NOMO-1 treated with dmso at 0.1 percent for 144 hours (cell line): ENCODE measurements around the gene ELMO2.

Source experiments
- DNase-seq: peaks from one replicate; lab custom pipeline; 2025; ENCODE audit not compliant: unreplicated experiment; lab: John Stamatoyannopoulos, UW

The ELMO2 gene

GRCh38 chr20:46334303-46334904 lies 72.0 kb downstream of the ELMO2 start:
- DNase-seq, result no peak

GRCh38 chr20:46333161-46333991 lies 73.0 kb downstream of the ELMO2 start:
- DNase-seq, result no peak

- DNase-seq, result no peak
Measured at GRCh38 chr20:46332373-46333160, 73.8 kb downstream of the ELMO2 start.

DNA sequence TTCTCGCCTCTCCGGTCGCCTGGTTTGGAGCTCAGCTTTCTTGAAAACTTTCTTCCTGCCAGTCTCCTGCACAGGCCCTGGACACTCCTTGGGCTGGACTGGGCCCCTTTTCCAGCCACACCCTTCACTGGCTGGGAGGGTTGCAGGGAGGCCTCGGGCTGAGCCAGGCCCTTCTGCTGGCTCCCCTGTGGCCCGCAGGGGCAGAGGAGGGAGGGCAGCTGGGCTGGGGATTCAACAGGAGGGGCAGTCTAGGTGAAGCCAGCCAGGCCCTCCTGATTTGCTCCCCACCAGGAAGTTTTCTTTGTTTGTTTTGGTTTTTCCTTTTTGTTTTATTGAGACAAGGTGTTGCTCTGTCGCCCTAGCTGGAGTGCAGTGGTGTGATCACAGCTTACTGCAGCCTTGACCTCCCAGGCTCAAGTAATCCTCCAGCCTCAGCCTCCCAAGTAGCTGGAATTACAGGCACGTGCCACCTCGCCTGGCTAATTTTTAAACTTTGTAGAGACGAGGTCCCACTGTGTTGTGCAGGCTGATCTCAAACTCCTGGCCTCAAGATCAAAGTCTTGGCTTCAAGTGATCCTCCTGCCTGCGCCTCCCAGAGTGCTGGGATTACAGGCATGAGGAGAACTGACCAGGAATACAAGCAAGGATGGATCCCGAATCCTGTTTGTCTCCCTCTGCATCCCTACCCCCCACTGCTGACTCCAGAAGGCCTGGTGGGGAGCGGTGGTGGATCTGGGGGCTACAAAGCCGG lies 74.6 kb downstream of the ELMO2 start:
- no peak for DNase-seq

GRCh38 chr20:46330831-46331371 lies 75.5 kb downstream of the ELMO2 start:
- DNase-seq, result no peak

DNA sequence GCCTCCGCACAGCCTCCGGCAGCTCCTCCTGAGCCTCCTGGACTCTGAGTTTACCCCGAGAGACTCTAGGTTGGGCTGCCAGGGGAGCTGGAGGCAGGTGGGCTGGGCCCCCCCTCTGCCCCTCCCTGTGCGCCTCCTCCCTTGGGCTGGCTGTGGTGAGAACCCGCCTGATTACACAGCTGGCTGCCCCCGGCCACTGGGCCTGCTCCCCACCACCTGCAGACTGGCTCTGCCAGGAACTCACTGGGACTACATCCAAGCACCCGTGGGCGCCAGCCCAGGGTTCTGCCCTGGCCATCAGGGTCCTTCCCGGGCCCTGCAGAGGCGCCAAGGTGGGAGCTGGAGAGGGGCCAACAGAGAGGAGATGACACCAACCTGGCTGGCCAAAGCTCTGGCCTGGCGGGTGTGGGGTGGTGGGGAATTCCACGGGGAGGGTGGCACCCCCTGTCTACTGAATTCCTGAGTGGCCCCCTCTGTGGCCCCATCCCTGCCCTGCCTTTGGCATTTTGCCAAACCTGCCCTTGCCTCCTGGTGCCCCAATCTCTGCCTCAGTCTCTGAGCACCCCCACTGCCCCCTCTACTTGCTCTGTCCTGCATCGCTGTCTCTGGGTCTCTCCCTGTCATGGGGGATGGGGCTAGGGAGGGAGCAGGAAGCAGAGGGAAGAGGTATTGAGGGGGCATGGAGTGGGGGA lies 76.2 kb downstream of the ELMO2 start:
- DNase-seq, result no peak

DNA sequence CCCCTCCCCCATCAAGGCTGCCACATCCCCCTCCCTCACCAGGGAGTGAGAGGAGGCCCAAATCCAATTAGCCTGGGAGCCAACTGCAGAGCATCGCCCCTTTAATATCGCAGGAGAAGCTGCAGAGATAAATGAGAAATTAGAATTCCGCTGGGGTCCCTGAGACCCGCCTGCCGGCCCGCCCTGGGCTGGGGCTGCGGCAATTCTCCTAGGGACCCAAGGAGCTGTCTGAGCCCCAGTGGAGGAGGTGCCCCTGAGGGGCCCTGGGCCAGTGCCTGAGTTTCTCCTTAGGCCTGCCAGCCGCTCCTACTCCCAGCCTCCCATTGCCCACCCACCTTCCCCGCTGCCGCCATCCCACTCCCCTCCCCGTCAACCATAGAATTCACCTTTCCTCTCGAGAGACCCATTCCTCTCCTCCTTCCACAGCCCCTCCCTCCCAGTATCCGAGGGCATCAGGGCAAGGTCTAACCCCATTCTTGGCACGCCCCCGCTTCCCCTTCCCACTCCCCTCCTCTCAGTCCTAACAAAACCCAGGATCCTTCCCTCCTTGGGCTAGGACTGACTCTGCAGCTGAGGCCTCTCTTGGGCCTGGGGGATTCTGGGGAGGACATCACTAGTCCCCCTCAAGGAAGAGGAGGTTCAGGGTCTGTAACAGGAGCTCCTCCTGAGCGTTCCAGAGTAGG lies 78.1 kb downstream of the ELMO2 start:
- no peak for DNase-seq

GRCh38 chr20:46327557-46327956 lies 78.9 kb downstream of the ELMO2 start:
- DNase-seq, result no peak

DNA sequence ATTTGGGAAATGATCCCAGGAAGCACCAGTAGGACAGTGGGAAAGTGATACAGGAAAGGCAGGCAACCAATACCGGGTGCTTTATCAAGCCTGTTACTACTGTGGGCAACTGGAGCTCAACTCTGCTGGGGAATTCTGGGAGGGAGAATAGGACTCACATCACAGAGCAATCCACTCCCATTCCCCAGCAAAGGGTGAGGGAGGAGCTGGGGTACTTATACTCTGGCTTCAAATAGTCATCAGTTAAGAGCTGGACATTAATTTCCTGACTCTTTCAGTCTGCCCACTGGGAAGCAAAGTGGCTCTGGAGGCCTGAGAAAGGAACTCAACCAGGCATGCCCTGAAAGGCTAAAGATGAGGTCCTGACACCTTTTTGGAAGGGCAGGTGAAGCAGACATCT lies 80.6 kb downstream of the ELMO2 start:
- DNase-seq, result no peak

- DNase-seq, result no peak
Measured at GRCh38 chr20:46324960-46325703, 81.3 kb downstream of the ELMO2 start.

DNA sequence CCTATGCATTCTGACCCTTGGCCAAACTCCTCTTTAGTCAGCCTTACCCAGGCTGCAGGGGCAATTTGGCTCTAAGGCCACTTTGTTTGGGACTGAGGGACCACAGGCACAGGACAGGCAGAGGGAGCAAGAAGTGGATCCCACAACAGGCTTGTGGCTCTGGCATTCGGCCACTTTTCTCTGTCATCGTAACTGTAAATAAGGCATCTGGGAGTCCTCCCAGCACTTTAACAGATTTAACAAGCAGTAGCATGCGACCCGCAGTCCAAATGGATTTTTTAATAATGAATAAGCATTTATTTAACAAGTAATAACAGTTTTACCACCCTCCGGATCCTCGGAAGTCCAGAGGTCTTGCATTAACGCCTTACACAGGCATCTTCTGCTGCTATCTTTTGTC lies 82.0 kb downstream of the ELMO2 start:
- DNase-seq, result no peak

DNA sequence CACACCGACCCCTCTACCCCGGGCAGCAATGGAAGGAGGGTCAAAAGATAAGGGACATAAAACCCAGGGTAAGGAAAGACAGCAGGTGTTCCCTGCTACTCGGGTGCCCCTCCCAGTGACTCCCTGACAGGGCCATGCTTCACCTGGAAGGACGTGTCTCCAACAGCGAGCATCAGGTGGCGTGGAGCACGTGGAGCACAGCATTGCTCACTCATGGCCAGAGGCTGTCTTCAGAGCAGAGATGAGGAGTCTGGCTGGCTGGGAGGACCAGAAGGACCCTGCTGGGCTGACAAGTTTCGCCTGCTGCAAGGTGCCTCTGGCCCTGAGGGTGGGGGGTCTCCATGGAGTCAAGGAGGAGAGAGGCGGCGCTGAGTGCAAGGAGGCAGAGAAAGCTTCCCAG lies 82.9 kb downstream of the ELMO2 start:
- no peak for DNase-seq

- DNase-seq, result no peak
Measured at GRCh38 chr20:46322641-46323040, 83.8 kb downstream of the ELMO2 start.

DNA sequence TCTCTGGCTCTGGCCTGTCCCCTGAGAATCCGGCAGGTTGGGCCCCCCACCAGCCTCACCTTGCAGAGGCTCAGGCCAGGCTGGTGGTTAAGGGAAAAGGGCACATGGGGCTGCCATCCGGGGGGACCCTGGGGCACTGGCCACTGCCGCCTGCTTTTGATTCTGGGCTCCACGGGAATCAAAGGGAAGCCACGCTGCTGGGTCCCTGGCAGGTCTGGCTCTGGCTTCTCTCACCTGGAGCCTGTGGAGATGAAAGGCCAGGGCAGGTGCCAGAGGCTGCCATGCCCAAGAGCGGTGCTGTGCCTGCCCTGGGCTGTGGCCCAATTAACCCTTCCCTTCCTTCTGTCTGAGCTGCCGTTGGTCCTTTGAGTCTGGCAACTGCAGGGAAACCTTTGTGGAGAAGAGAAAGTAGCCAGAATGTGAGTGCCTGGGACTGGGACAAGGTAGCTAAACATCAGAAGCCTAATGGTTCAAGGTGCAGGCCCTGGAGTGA lies 88.7 kb downstream of the ELMO2 start:
- DNase-seq, result no peak

DNA sequence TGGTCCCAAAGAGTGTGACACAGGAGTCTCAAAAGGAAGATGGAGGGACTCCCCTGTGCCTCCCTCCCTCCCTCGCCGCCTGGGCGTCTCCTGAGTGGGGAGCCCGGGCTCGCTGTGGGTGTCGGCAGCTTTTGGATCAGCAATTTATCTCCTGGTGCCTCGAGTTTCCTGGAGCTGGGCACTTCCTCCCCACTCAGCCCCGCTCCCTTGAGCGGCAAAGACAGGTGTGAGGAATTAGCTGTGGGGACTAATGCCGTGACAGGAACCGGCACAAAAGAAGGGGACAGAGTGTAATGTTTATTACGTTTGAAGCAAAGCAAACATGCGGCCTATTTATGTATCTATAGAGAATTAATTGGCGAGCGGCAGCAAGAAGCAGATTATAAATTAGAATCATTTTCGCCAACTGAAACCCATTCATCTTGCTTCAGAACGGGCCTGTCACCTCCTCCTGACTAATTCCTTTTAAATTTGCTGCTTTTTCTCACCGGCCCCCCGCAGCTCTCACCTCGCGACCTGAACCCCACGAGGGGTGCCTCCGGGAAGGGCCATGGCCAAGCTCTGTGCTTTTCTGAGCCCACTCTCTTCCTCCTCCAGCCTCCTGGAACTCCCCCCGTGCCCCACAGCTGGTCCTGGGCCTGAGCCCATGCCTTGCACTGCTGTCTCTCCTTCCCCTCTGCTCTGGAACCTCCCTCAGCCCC lies 89.3 kb downstream of the ELMO2 start:
- no peak for DNase-seq
